Dedifferentiated amniotic fluid mesenchymal stem cell (primary cell): Measurements from ENCODE around the gene ZIM2.
"Not testable (repeated sequence)": the region's sequence is repeated elsewhere in the genome, so short reads cannot be mapped to it uniquely, and the experiment has no call there.

Source experiments
- DNase-seq: peaks from one replicate; pipeline ENCODE4 v3.0.0-alpha.2; 2016; ENCODE audit errors: extremely low spot score

Gene ZIM2

DNA sequence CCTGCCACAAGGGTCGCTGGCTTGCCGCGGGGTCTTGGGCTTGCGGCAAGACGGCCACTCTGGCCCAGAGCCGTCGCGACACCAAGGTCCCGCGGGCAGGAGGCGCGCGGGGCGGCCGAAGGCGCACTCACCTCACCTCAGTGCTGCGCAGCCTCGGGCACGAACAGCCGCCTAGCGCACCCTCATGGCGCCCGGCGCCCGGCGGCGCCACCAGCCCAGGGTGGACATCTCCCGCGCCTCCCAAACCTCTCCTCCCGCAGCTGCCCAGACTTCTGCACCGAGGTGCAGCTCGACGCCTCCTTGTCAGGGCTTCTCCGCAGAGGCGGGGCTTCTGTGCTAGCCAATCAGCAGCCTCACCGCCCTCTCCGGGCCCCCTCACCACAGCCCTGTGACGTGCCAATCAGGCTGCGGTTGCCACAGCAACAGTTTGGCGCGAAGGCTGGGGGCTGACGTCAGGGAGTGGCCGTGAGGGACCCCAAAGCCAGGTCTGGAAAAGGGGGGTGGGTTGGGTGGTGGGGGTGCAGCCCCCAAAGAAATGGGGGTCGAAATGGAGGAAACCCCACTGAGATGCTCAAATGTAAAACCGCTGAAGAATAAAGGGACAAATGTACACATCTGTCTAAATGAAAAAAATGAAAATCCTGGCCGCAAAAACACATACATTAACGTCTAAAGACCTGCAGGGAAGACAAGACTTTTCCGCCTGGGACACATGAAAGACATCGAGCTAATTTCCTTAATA is at the start of gene ZIM2, which contains the start of gene PEG3:
Gene ZIM2, minus strand, starts transcription at position 276 of the 742 bp plus-strand sequence. CDS start 16,449 bp downstream, outside the sequence.
Gene PEG3, minus strand, starts transcription at position 276 of the 742 bp plus-strand sequence. CDS start 16,071 bp downstream, outside the sequence.
- DNase-seq = no peak

DNA sequence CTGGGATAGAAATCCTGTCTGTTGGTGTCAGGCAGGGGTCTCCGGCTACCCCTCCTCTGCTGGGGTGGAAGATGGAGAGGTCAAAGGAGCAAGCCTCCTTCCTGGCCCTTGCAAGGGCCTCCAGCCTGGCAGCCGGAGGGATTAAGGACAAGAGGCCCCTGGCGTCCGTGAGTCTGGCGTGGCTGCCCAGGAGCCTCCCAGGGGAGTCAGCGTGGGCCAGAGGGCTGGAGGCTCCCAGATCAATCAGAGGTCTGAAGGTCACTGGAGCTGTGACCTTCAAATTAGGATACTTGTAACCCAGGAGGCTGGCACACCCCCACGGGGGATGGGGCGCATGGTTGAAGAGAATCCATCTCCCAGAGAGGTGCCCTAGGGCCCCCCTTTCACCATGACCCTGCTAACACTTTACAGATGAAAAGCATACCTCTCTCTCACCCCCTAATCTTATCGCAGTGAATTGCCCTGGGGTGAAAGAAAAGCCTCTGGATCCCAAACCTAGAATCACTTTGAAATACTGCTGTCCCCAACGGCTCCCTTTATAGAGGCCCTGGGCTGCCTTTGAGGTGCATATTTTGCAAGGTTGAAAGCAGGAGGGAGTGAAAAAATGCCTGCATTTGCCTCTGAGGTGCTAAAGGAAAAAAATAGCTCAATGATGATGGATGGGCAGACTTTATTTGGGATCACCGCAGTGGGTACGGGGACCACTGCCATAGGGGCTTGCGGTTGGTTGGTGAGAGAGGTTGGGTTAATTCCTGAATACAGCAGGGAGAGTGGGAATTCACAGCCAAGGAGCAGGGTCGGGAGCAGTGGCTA is 44.9 kb upstream of the ZIM2 start:
- no peak for DNase-seq

DNA sequence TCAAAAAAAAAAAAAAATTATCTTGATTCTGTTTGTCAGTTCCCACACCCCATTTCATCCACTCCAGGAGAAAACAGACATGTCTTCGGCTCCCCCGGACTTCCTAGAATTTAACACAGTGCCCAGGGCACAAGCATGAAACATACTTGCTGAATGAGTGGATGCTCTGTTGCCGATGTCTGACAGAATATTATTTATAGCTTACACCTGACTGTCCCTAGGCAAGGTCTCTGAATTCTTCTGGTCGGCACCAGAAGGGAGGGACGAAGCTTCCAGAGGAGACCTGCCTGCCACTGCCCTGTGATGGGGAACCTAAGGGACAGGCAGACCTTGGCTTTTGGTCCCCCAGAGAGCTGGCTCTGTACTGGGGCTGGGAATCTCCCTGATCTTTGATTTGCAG is 43.9 kb upstream of the ZIM2 start:
- DNase-seq = no peak

- DNase-seq = no peak
Observed at GRCh38 chr19:56880592-56881190, 40.2 kb upstream of the ZIM2 start.

DNA sequence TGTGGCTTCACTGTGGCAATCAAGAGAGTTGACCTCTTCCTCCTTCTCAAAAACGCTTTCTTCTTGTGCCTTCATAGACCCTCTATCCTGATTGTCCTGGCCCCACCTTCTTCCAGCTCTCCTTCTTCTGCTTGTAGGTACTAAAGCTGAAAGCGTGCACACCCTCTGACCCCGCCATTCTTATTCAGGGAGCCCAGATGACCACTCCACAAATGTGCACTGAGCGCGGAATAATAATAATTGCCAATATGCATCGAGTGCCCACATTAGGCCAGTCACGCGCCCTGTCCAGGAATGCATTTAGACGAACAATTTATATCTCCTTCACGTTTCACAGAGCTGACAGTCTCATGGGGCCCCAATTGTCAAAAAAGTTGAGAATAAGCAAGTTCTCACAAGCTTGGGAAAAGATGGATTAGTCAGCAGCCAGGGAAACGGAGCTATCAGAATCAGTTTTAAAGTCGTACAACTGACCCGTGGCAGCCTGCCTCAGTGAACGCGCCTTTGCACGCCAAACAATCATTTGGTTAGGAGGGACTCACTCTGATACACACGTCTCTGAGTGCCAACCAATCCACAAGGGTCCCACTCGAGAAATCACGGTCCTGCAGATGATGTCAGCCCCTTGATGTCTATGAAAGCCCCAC is 36.7 kb upstream of the ZIM2 start:
- DNase-seq = no peak

- DNase-seq = no peak
Observed at GRCh38 chr19:56875717-56876116, 35.2 kb upstream of the ZIM2 start.

DNA sequence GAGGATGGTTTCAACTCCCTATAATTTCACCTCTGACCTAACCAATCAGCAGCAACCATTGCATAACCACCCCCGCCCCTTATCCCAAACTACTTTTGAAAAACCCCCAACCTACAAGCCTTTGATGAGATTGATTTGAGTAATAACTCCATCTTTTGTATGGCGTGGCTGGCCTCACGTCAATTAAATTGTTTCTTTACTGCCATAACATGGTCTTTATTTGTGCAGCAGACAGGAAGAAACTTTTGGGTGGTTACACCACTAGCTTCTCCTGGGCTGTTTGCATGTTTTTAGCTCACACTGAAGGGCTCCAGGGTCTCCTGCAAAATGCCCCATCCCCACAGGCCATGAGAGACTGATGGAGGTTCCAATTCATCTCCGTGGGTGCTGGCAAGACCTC is 34.0 kb upstream of the ZIM2 start:
- no peak for DNase-seq

DNA sequence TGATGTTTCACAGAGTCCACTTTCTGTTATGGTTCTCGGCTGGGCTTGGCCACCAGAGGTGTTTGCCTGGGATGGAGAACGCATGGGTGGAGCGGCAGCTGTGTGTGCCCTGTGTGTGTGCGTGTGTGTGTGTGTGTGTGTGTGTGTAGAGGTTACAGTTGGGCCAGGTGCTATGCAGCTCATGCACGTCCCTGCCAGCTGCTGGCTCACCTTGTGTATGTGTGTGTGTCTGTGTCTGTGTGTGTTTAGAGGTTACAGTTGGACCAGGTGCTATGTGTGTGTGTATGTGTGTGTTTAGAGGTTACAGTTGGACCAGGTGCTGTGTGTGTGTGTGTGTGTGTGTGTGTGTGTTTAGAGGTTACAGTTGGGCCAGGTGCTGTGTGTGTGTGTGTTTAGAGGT is 33.0 kb upstream of the ZIM2 start:
- no peak for DNase-seq

GRCh38 chr19:56869886-56870285 is 29.4 kb upstream of the ZIM2 start:
- no peak for DNase-seq

GRCh38 chr19:56868446-56868845 is 27.9 kb upstream of the ZIM2 start:
- no peak for DNase-seq

GRCh38 chr19:56866538-56866937 is 26.0 kb upstream of the ZIM2 start:
- DNase-seq = no peak

GRCh38 chr19:56864443-56865125 is 24.1 kb upstream of the ZIM2 start:
- DNase-seq = no peak

DNA sequence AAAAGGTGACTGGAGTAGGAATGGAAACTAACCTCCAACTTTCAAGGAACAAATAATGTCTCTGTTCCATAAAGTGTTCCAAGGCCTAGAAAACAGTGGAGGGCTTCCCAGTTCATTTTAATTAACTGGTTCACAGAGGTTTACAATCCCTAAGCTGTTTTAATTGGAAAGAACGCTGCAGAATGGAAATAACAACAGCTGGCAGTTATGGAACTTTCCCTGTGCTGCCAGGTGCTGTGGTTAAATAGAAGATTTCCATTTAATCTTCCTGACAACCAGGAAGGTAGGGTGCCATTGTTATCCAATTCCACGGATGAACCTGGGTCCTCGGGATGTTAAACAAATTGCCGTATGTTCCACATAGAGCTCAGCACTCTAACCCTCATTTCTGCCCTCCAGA is 22.2 kb upstream of the ZIM2 start:
- DNase-seq = no peak

GRCh38 chr19:56860409-56860808 is 19.9 kb upstream of the ZIM2 start:
- not testable (repeated sequence) for DNase-seq

- DNase-seq = no peak
Observed at GRCh38 chr19:56858026-56858425, 17.5 kb upstream of the ZIM2 start.

DNA sequence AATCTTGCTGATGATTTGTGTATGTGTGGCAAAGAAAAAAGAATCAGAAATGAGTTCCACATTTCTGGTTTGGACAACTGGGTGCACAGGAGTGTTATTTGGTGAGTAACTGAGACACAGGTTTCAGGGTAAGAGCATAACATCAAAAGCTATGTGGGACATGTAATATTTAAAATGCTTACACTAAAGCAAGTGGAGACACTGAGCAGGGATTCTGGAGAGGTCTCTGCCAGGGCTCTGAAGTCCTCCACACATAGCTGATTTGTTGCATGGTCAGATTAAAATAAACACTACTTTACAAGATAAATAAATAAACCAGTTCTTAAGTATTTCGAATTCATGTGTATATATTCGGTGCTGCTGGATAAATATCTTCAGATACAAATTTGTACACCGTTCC is 16.3 kb upstream of the ZIM2 start:
- DNase-seq = no peak

GRCh38 chr19:56852361-56852760 is 11.8 kb upstream of the ZIM2 start:
- not testable (repeated sequence) for DNase-seq

DNA sequence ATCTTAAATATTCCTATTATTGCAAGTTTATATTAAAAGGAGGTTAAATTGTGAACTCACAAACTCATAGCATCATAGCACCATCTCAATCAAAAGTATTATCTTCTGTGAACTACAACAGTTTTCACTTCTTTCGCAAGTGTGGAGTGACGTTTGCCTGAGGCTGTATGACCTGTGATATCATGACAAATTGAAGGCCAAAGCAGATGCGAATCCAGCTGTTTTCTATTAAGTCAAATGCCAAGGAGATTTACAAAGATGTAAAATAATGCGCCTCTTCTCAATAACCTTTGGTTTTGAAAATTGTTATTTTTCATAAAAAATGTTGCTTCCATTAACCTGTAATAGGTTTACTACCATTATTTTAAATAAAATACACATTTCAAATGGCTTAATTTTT is 7.6 kb upstream of the ZIM2 start:
- no peak for DNase-seq

- no peak for DNase-seq
Observed at GRCh38 chr19:56842412-56842811, 1.9 kb upstream of the ZIM2 start.

DNA sequence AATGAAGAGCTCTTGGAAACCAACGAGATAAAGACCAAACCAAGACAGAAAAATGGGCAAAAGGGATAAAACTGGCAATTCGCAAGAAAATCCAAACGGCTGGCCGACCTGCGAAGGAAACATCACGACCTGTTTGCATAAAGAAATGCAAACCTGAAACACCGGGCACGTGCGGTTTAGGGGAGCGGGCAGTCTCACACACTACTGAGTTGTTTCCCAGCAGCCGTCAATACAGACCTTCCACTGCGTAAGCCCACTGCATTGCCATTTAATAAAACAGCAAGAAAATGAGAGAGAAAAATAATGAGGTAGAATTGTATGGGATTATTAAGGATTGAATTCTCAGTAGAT is 642 bp upstream of the ZIM2 start:
- DNase-seq = no peak

DNA sequence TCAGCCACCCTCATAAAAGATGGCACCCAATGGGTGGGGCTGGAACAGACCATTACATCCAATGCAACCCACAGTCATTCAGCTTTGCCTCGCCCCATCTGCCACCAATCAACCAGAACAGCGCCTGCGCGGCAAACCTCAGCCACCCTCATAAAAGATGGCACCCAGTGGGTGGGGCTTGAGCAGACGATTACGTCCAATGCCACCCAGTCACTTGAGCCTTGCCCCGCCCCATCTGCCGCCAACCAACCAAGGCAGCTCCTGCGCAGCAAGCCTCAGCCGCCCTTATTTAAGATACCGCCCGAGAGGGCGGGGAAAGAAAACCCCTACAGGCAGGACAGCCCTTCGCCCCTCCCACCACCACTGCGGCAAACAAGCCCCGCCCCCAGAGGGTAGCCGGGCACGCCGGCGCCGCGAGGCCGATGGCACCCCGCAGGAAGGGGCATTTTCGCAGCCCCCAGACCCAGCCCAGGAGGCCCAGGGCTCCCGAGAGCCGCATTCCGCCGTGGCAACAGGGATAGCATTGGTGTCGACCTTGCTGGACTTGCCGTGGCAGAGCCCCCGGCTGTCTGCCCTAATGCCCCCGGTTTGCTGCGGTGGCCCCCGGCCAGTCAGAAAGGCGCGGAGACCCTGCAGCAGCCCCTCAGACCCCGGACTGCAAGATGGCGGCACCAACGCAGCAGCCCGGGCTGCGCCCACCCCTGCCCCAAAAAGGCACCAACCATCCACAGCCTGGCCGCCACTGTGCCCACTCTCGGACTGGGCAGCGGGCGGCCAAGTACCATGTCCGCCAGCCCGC is 675 bp downstream of the ZIM2 start:
- no peak for DNase-seq
